HUES6 (cell line): ENCODE data around the gene PDE4B.
"Not testable (repeated sequence)": the region's sequence is repeated elsewhere in the genome, so short reads cannot be mapped to it uniquely, and the experiment has no call there.

Experiments
- H3K27ac ChIP-seq: 2 replicates; pipeline ENCODE4 v1.7.0; 2013; ENCODE audit warnings: low read depth, mild to moderate bottlenecking, low read length, inconsistent platforms
- H3K27me3 ChIP-seq: 2 replicates; pipeline ENCODE4 v1.6.1; 2013; ENCODE audit warnings: low read length; ENCODE audit not compliant: control insufficient read depth, insufficient read depth
- H3K36me3 ChIP-seq: 2 replicates; pipeline ENCODE4 v1.6.1; 2013; ENCODE audit warnings: low read length; ENCODE audit not compliant: control insufficient read depth, insufficient read depth
- H3K4me1 ChIP-seq: 2 replicates; pipeline ENCODE4 v1.6.1; 2013; ENCODE audit warnings: low read length; ENCODE audit not compliant: control insufficient read depth, insufficient read depth
- H3K4me3 ChIP-seq: 2 replicates; pipeline ENCODE4 v1.5.1; 2013; ENCODE audit warnings: low read depth, low read length
- H3K9ac ChIP-seq: one replicate; pipeline ENCODE4 v1.6.1; 2013; ENCODE audit warnings: mild to moderate bottlenecking, low read length
- H3K9me3 ChIP-seq: 2 replicates; pipeline ENCODE4 v1.6.1; 2013; ENCODE audit warnings: low read depth, low read length; ENCODE audit not compliant: control insufficient read depth, insufficient read depth

Gene PDE4B

GRCh38 chr1:66132324-66132723 lies 339.6 kb downstream of the PDE4B start:
- H3K4me1 ChIP-seq: no peaks in the 10 kb centered on the region
- H3K36me3 ChIP-seq: no peaks in the 10 kb centered on the region
- H3K27me3 ChIP-seq: no peaks in the 10 kb centered on the region
- no peak overlapping the region for H3K9ac ChIP-seq
- H3K27ac ChIP-seq: no peak overlapping the region
- H3K4me3 ChIP-seq: no peak overlapping the region
- no peaks in the 10 kb centered on the region for H3K9me3 ChIP-seq

GRCh38 chr1:66134004-66134403 lies 341.3 kb downstream of the PDE4B start:
- no peaks in the 10 kb centered on the region for H3K36me3 ChIP-seq
- H3K4me3 ChIP-seq: no peak overlapping the region
- no peaks in the 10 kb centered on the region for H3K9me3 ChIP-seq
- no peaks in the 10 kb centered on the region for H3K27me3 ChIP-seq
- H3K4me1 ChIP-seq: no peaks in the 10 kb centered on the region
- H3K27ac ChIP-seq: no peak overlapping the region
- no peak overlapping the region for H3K9ac ChIP-seq

GRCh38 chr1:66135161-66135560 lies 342.5 kb downstream of the PDE4B start:
- Histone ChIP-seq H3K4me3 (no peak overlapping the region), H3K27ac (no peak overlapping the region), H3K4me1 (no peaks in the 10 kb centered on the region), H3K36me3 (no peaks in the 10 kb centered on the region), H3K9ac (no peak overlapping the region), H3K9me3 (no peaks in the 10 kb centered on the region), H3K27me3 (no peaks in the 10 kb centered on the region)

DNA sequence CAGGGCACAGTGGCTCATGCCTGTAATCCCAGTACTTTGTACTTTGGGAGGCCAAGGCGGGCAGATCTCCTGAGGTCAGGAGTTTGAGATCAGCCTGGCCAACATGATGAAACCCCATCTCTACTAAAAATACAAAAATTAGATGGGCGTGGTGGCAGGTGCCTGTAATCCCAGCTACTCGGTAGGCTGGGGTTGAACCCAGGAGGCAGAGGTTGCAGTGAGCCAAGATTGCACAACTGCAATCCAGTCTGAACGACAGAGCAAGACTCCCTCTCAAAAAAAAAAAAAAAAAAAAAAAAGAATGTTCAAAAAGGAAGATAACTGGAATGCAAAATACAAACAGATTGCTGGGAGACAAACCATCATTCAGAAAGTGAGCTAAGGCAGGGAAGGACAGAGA lies 343.7 kb downstream of the PDE4B start:
- not testable (repeated sequence) for H3K9me3 ChIP-seq, H3K4me1 ChIP-seq, H3K27ac ChIP-seq, H3K27me3 ChIP-seq, H3K9ac ChIP-seq, H3K4me3 ChIP-seq, H3K36me3 ChIP-seq

- Histone ChIP-seq H3K36me3 (no peaks in the 10 kb centered on the region), H3K9ac (no peak overlapping the region), H3K27me3 (no peaks in the 10 kb centered on the region), H3K4me1 (no peaks in the 10 kb centered on the region), H3K4me3 (no peak overlapping the region), H3K9me3 (no peaks in the 10 kb centered on the region), H3K27ac (no peak overlapping the region)
These were observed 344.5 kb downstream of the PDE4B start for GRCh38 chr1:66137235-66137634.

DNA sequence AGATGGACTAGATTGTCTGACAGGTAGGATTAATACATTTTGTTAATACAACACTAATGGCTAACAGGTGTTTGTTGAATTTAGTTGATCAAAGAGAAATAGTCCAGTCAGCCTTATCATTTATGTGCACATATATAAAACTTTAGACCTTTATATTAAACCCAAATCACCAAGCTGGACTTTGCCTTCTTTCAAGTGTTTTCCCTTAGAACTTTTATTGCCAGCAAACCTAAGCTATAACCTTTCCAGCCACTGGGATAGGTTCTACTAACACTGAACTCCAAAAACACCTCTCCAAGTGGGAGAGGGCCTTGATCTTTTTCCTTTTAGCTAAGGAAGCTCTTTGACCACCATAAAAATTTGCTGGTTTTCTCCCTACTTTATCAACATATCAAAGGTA lies 345.9 kb downstream of the PDE4B start:
- no peaks in the 10 kb centered on the region; the same call in 1 of the 2 replicates for H3K27me3 ChIP-seq
- no peak overlapping the region for H3K4me3 ChIP-seq
- no peaks in the 10 kb centered on the region for H3K9me3 ChIP-seq
- H3K9ac ChIP-seq: no peak overlapping the region
- no peaks in the 10 kb centered on the region for H3K4me1 ChIP-seq
- H3K27ac ChIP-seq: no peak overlapping the region
- H3K36me3 ChIP-seq: no peaks in the 10 kb centered on the region

DNA sequence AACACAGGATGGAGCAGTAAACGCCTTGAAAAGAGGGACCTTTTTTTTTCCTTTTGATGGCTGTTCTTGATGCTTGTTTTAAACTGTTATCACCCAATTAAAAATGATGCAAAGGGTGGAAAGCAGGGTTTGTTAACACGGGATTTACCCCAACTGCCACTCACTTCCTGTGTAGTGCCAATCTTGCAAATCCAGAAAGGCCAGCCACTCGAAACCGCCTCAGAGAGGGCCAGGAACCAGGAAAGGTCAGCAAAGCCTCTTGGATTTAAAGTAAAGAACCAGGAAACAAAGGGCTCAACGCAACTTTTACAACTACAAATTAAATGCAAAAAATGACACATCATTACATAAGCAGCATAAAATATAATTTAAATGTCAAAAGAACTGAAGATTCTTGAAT lies 347.4 kb downstream of the PDE4B start:
- Histone ChIP-seq H3K27ac (no peak overlapping the region), H3K9me3 (no peaks in the 10 kb centered on the region), H3K4me1 (no peaks in the 10 kb centered on the region), H3K27me3 (no peaks in the 10 kb centered on the region; the same call in 1 of the 2 replicates), H3K9ac (no peak overlapping the region), H3K4me3 (no peak overlapping the region), H3K36me3 (no peaks in the 10 kb centered on the region)

DNA sequence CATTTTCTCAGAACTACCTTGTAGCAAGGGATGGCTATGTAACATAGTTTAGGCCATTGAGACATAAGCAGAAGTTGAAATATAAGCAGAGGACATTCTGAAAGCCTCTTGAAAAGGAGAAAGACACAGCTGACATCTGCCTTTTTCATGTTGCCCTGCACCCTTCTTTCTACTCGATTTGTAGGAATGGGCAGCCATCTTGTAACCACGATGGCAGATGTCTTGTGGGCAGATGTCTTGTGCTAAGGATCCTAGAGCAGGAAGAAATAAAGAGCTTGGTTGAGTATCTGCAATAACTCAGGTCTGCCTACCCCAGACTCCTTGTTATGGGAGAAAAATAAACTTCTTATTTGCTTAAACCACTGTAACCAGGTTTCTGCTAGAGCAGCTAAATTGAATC lies 351.0 kb downstream of the PDE4B start:
- Histone ChIP-seq H3K4me1 (no peaks in the 10 kb centered on the region), H3K4me3 (no peak overlapping the region), H3K27ac (no peak overlapping the region), H3K9ac (no peak overlapping the region), H3K36me3 (no peaks in the 10 kb centered on the region), H3K9me3 (no peaks in the 10 kb centered on the region), H3K27me3 (no peaks in the 10 kb centered on the region; the same call in 1 of the 2 replicates)

GRCh38 chr1:66147226-66147835 lies 354.6 kb downstream of the PDE4B start:
- Histone ChIP-seq H3K4me1 (no peaks in the 10 kb centered on the region), H3K27ac (no peak overlapping the region), H3K9ac (no peak overlapping the region), H3K36me3 (no peaks in the 10 kb centered on the region), H3K27me3 (no peaks in the 10 kb centered on the region; the same call in 1 of the 2 replicates), H3K9me3 (no peaks in the 10 kb centered on the region), H3K4me3 (no peak overlapping the region)

- Histone ChIP-seq H3K9ac (no peak overlapping the region), H3K27me3 (no peaks in the 10 kb centered on the region), H3K4me3 (no peak overlapping the region), H3K27ac (no peak overlapping the region), H3K9me3 (no peaks in the 10 kb centered on the region), H3K4me1 (no peaks in the 10 kb centered on the region), H3K36me3 (no peaks in the 10 kb centered on the region)
These were observed 359.3 kb downstream of the PDE4B start for GRCh38 chr1:66152034-66152433.

DNA sequence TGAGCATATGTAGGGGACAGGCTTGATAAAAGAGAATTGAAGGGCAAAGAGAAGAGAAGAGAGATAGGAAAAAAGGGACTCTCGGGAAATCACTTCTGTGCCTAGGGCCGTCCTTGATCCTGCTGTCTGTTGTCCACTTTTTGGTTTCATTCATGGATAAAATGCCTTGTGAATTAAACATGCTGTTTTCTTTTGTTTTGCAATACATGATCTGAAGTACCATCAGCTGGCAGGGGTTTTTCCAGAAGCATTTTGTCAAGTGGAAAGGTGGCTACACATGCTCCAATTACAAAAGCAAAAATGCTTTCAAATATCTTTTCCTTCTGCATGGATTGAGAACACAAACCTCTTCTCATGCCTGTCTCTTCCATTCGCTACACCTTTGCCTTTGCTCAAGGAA lies 361.7 kb downstream of the PDE4B start:
- no peaks in the 10 kb centered on the region for H3K9me3 ChIP-seq
- no peak overlapping the region for H3K9ac ChIP-seq
- H3K27me3 ChIP-seq: no peaks in the 10 kb centered on the region
- H3K4me1 ChIP-seq: no peaks in the 10 kb centered on the region
- H3K27ac ChIP-seq: no peak overlapping the region
- H3K36me3 ChIP-seq: no peaks in the 10 kb centered on the region
- no peak overlapping the region for H3K4me3 ChIP-seq

DNA sequence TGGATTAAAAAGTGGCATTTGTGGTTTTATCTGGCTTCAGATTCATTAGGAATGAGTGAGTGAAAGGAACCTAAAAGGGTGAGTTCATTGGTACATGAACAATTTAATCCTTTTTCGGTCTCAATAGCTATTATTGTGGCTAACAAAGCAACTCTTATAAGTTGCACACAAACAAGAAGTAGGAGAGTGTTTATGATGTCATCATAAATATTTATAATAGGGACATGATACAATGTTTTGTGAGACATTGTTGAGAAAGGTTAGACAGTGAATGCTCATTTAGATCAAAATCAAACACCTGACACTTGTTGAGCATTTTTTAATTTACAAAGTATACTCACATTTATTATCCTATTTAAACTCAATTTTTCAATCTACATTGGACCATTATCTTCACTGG lies 363.4 kb downstream of the PDE4B start:
- no peak overlapping the region for H3K27ac ChIP-seq
- H3K36me3 ChIP-seq: no peaks in the 10 kb centered on the region
- H3K4me1 ChIP-seq: no peaks in the 10 kb centered on the region
- H3K27me3 ChIP-seq: no peaks in the 10 kb centered on the region
- no peak overlapping the region for H3K9ac ChIP-seq
- H3K9me3 ChIP-seq: no peaks in the 10 kb centered on the region
- H3K4me3 ChIP-seq: no peak overlapping the region
